Measurements from ENCODE around the gene OR8B4.
A peak's percentile ranks its signal among the peaks of the same experiment; 100 is the strongest.
"Not testable (repeated sequence)": the region's sequence is repeated elsewhere in the genome, so short reads cannot be mapped to it uniquely, and the experiment has no call there.

The OR8B4 gene

DNA sequence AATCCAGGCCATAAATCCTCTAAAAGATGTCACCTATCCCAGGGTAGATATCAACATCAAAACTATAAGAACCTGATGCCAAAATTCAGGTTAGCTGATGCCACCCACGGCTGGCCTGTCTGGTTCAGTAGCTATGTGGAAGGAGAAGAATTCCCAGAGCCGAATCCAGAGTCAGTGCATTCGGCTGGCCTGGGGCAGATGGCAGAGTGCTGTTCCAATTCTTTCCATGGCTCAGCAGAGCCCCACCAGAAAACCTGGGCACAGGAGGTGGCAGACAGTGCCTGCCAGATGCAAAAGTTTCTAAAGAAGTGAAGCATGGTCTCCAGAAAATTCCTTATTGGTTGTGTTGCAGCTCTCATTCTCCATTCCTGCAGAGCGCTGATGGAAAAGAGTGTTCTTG, 40.7 kb upstream of the OR8B4 start:
- no peaks in the 10 kb centered on the region for H3K27me3 ChIP-seq (ENCODE audit: insufficient read depth, low read length, poor library complexity)
- WGBS (ENCODE audit: extremely low coverage, insufficient coverage, low lambda C conversion rate): no CpG with 5 or more reads among the region's 4 CpGs
- no peak overlapping the region for H3K9ac ChIP-seq (ENCODE audit: low read length)
- H3K36me3 ChIP-seq (ENCODE audit: control insufficient read depth, insufficient read depth, low read length): no peaks in the 10 kb centered on the region
- no peak for DNase-seq
- H3K4me1 ChIP-seq (ENCODE audit: control insufficient read depth, low read depth, low read length): no peaks in the 10 kb centered on the region
- H4K5ac ChIP-seq (ENCODE audit: low read length): no peak overlapping the region
- no peak overlapping the region for H3K23ac ChIP-seq (ENCODE audit: low read length)
- H3K4ac ChIP-seq (ENCODE audit: low read depth, low read length): no peak overlapping the region
- H3K27ac ChIP-seq (ENCODE audit: low read depth, low read length): no peak overlapping the region
- no peak overlapping the region for H2BK5ac ChIP-seq (ENCODE audit: low read length)
- H3K79me2 ChIP-seq (ENCODE audit: control insufficient read depth, insufficient read depth, low read length): no peaks in the 10 kb centered on the region
- no peak overlapping the region for H4K8ac ChIP-seq (ENCODE audit: low read depth, low read length)
- no peak overlapping the region for H2BK120ac ChIP-seq (ENCODE audit: low read depth, low read length)
- H2BK15ac ChIP-seq (replicated peaks; ENCODE audit: low read depth): no peak overlapping the region
- H2AK5ac ChIP-seq (ENCODE audit: low read length): no peak overlapping the region
- H3K56ac ChIP-seq (ENCODE audit: low read length): no peak overlapping the region
- no peak overlapping the region for H3K4me2 ChIP-seq (ENCODE audit: low read length)
- no peaks in the 10 kb centered on the region for H3K79me1 ChIP-seq (ENCODE audit: low read length)
- no peak overlapping the region for H3K4me3 ChIP-seq (ENCODE audit: low read length)
- no peak overlapping the region for H3K18ac ChIP-seq (ENCODE audit: low read length)

DNA sequence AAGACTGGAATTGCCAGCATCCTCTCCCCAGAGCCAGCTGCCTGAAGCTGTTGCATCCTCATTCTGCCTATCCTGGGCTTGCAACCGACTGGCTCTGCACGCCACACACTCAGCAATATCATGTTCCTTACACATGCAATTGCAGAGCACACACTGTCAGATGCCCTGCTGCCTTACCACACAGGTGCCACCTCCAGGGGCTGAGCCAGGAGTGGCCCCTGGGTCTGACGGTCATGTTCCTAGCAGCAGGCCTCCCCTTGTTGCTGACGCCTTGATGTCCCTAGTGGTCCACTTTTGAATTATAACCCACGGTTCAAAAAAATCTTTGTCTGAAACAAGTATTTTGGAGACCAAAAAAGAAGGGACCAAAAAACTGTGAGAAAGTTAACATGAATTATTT, 39.3 kb upstream of the OR8B4 start:
- H3K23ac ChIP-seq (ENCODE audit: low read length): no peak overlapping the region
- H3K4ac ChIP-seq (ENCODE audit: low read depth, low read length): no peak overlapping the region
- no peak overlapping the region for H2BK15ac ChIP-seq (replicated peaks; ENCODE audit: low read depth)
- no CpG with 5 or more reads among the region's 5 CpGs for WGBS (ENCODE audit: extremely low coverage, insufficient coverage, low lambda C conversion rate)
- no peak overlapping the region for H3K18ac ChIP-seq (ENCODE audit: low read length)
- no peak overlapping the region for H3K9ac ChIP-seq (ENCODE audit: low read length)
- no peaks in the 10 kb centered on the region for H3K4me1 ChIP-seq (ENCODE audit: control insufficient read depth, low read depth, low read length)
- H4K8ac ChIP-seq (ENCODE audit: low read depth, low read length): no peak overlapping the region
- H2BK5ac ChIP-seq (ENCODE audit: low read length): no peak overlapping the region
- H3K36me3 ChIP-seq (ENCODE audit: control insufficient read depth, insufficient read depth, low read length): no peaks in the 10 kb centered on the region
- no peak overlapping the region for H3K4me3 ChIP-seq (ENCODE audit: low read length)
- H3K56ac ChIP-seq (ENCODE audit: low read length): no peak overlapping the region
- H3K4me2 ChIP-seq (ENCODE audit: low read length): no peak overlapping the region
- no peaks in the 10 kb centered on the region for H3K79me2 ChIP-seq (ENCODE audit: control insufficient read depth, insufficient read depth, low read length)
- no peak overlapping the region for H3K27ac ChIP-seq (ENCODE audit: low read depth, low read length)
- H3K27me3 ChIP-seq (ENCODE audit: insufficient read depth, low read length, poor library complexity): no peaks in the 10 kb centered on the region
- H3K79me1 ChIP-seq (ENCODE audit: low read length): no peaks in the 10 kb centered on the region
- H4K5ac ChIP-seq (ENCODE audit: low read length): no peak overlapping the region
- no peak overlapping the region for H2AK5ac ChIP-seq (ENCODE audit: low read length)
- no peak for DNase-seq
- H2BK120ac ChIP-seq (ENCODE audit: low read depth, low read length): no peak overlapping the region

DNA sequence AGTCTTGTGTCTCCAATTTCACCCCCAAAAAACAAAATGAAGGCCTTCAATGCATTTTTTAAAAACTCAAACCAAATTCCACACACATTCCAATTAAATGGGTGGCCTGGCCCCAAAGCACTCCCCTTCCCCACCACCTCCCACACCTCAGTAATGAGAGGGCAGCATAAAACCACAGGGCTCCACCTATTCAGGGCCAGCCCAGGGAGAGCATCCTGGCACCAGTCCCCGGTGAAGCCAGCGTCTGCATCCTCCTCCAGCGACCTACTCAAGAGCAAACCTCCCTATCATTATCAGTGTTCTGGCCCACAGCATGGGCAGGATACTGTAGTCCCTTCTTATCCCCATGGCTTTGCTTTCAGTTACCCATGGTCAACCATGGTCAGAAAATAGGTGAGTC, 38.7 kb upstream of the OR8B4 start:
- Histone ChIP-seq H3K27me3 (ENCODE audit: insufficient read depth, low read length, poor library complexity) (no peaks in the 10 kb centered on the region), H3K4me2 (ENCODE audit: low read length) (no peak overlapping the region), H2BK15ac (replicated peaks; ENCODE audit: low read depth) (no peak overlapping the region), H3K9ac (ENCODE audit: low read length) (no peak overlapping the region), H2BK5ac (ENCODE audit: low read length) (no peak overlapping the region), H3K4me1 (ENCODE audit: control insufficient read depth, low read depth, low read length) (no peaks in the 10 kb centered on the region), H3K56ac (ENCODE audit: low read length) (no peak overlapping the region), H2BK120ac (ENCODE audit: low read depth, low read length) (no peak overlapping the region), H3K18ac (ENCODE audit: low read length) (no peak overlapping the region), H3K36me3 (ENCODE audit: control insufficient read depth, insufficient read depth, low read length) (no peaks in the 10 kb centered on the region), H3K23ac (ENCODE audit: low read length) (no peak overlapping the region), H3K27ac (ENCODE audit: low read depth, low read length) (no peak overlapping the region), H3K79me2 (ENCODE audit: control insufficient read depth, insufficient read depth, low read length) (no peaks in the 10 kb centered on the region), H3K79me1 (ENCODE audit: low read length) (no peaks in the 10 kb centered on the region), H4K8ac (ENCODE audit: low read depth, low read length) (no peak overlapping the region), H3K4ac (ENCODE audit: low read depth, low read length) (no peak overlapping the region), H4K5ac (ENCODE audit: low read length) (no peak overlapping the region), H3K4me3 (ENCODE audit: low read length) (no peak overlapping the region), H2AK5ac (ENCODE audit: low read length) (no peak overlapping the region)
- peak; percentile 8 for DNase-seq
- no CpG with 5 or more reads among the region's 3 CpGs for WGBS (ENCODE audit: extremely low coverage, insufficient coverage, low lambda C conversion rate)

GRCh38 chr11:124460459-124460858, 35.8 kb upstream of the OR8B4 start:
- DNase-seq: no peak
- Histone ChIP-seq H3K4me2 (ENCODE audit: low read length) (no peak overlapping the region), H3K56ac (ENCODE audit: low read length) (no peak overlapping the region), H3K79me1 (ENCODE audit: low read length) (no peaks in the 10 kb centered on the region), H4K8ac (ENCODE audit: low read depth, low read length) (no peak overlapping the region), H3K4me1 (ENCODE audit: control insufficient read depth, low read depth, low read length) (no peaks in the 10 kb centered on the region), H3K9ac (ENCODE audit: low read length) (no peak overlapping the region), H3K27ac (ENCODE audit: low read depth, low read length) (no peak overlapping the region), H3K23ac (ENCODE audit: low read length) (no peak overlapping the region), H3K36me3 (ENCODE audit: control insufficient read depth, insufficient read depth, low read length) (no peaks in the 10 kb centered on the region), H2BK5ac (ENCODE audit: low read length) (no peak overlapping the region), H3K18ac (ENCODE audit: low read length) (no peak overlapping the region), H4K5ac (ENCODE audit: low read length) (no peak overlapping the region), H3K4me3 (ENCODE audit: low read length) (no peak overlapping the region), H2BK120ac (ENCODE audit: low read depth, low read length) (no peak overlapping the region), H2BK15ac (replicated peaks; ENCODE audit: low read depth) (no peak overlapping the region), H3K27me3 (ENCODE audit: insufficient read depth, low read length, poor library complexity) (no peaks in the 10 kb centered on the region), H3K79me2 (ENCODE audit: control insufficient read depth, insufficient read depth, low read length) (no peaks in the 10 kb centered on the region), H2AK5ac (ENCODE audit: low read length) (no peak overlapping the region), H3K4ac (ENCODE audit: low read depth, low read length) (no peak overlapping the region)
- no CpG with 5 or more reads among the region's 1 CpG for WGBS (ENCODE audit: extremely low coverage, insufficient coverage, low lambda C conversion rate)

- not testable (repeated sequence) for H2BK5ac ChIP-seq (ENCODE audit: low read length); H3K4me3 ChIP-seq (ENCODE audit: low read length); H3K18ac ChIP-seq (ENCODE audit: low read length); DNase-seq; H3K4me1 ChIP-seq (ENCODE audit: control insufficient read depth, low read depth, low read length); H3K4me2 ChIP-seq (ENCODE audit: low read length); H4K8ac ChIP-seq (ENCODE audit: low read depth, low read length); H3K79me2 ChIP-seq (ENCODE audit: control insufficient read depth, insufficient read depth, low read length); H3K36me3 ChIP-seq (ENCODE audit: control insufficient read depth, insufficient read depth, low read length); H2BK120ac ChIP-seq (ENCODE audit: low read depth, low read length); H3K56ac ChIP-seq (ENCODE audit: low read length); H3K4ac ChIP-seq (ENCODE audit: low read depth, low read length); H3K27ac ChIP-seq (ENCODE audit: low read depth, low read length); H2BK15ac ChIP-seq (replicated peaks; ENCODE audit: low read depth); H3K23ac ChIP-seq (ENCODE audit: low read length); H3K9ac ChIP-seq (ENCODE audit: low read length); H2AK5ac ChIP-seq (ENCODE audit: low read length); H3K27me3 ChIP-seq (ENCODE audit: insufficient read depth, low read length, poor library complexity); H4K5ac ChIP-seq (ENCODE audit: low read length); H3K79me1 ChIP-seq (ENCODE audit: low read length)
- WGBS (ENCODE audit: extremely low coverage, insufficient coverage, low lambda C conversion rate): no CpG with 5 or more reads among the region's 7 CpGs
Measured at GRCh38 chr11:124459379-124459778, 34.7 kb upstream of the OR8B4 start.

- H3K9ac ChIP-seq (ENCODE audit: low read length): no peak overlapping the region
- no peaks in the 10 kb centered on the region for H3K27me3 ChIP-seq (ENCODE audit: insufficient read depth, low read length, poor library complexity)
- no peak overlapping the region for H3K27ac ChIP-seq (ENCODE audit: low read depth, low read length)
- no peak overlapping the region for H3K4ac ChIP-seq (ENCODE audit: low read depth, low read length)
- H3K56ac ChIP-seq (ENCODE audit: low read length): no peak overlapping the region
- DNase-seq: no peak
- no peak overlapping the region for H2AK5ac ChIP-seq (ENCODE audit: low read length)
- no peaks in the 10 kb centered on the region for H3K79me1 ChIP-seq (ENCODE audit: low read length)
- no peak overlapping the region for H2BK5ac ChIP-seq (ENCODE audit: low read length)
- H4K5ac ChIP-seq (ENCODE audit: low read length): no peak overlapping the region
- H4K8ac ChIP-seq (ENCODE audit: low read depth, low read length): no peak overlapping the region
- no peak overlapping the region for H2BK120ac ChIP-seq (ENCODE audit: low read depth, low read length)
- H3K4me3 ChIP-seq (ENCODE audit: low read length): no peak overlapping the region
- H3K79me2 ChIP-seq (ENCODE audit: control insufficient read depth, insufficient read depth, low read length): no peaks in the 10 kb centered on the region
- no CpG with 5 or more reads among the region's 2 CpGs for WGBS (ENCODE audit: extremely low coverage, insufficient coverage, low lambda C conversion rate)
- H2BK15ac ChIP-seq (replicated peaks; ENCODE audit: low read depth): no peak overlapping the region
- H3K4me1 ChIP-seq (ENCODE audit: control insufficient read depth, low read depth, low read length): no peaks in the 10 kb centered on the region
- no peak overlapping the region for H3K18ac ChIP-seq (ENCODE audit: low read length)
- H3K4me2 ChIP-seq (ENCODE audit: low read length): no peak overlapping the region
- no peaks in the 10 kb centered on the region for H3K36me3 ChIP-seq (ENCODE audit: control insufficient read depth, insufficient read depth, low read length)
- H3K23ac ChIP-seq (ENCODE audit: low read length): no peak overlapping the region
Measured at GRCh38 chr11:124454552-124454951, 29.9 kb upstream of the OR8B4 start.
